Stimulated activated CD8-positive, alpha-beta memory T cell treated with anti-CD3 and anti-CD28 coated beads, Interleukin-12 subunit alpha, Interleukin-12 subunit beta, amount 100 ng/mL, for 4 hours (primary cell): Measurements from ENCODE around the gene VSIR.

ENCODE experiments used
- DNase-seq: peaks from one replicate; pipeline ENCODE4 v3.0.0-alpha.2; 2020; ENCODE audit warnings: low read depth

Gene VSIR

GRCh38 chr10:71763352-71764127 lies 9.8 kb downstream of the VSIR start:
- DNase-seq, result no peak

GRCh38 chr10:71762324-71762723 lies 11.0 kb downstream of the VSIR start:
- DNase-seq, result no peak

- no peak for DNase-seq
These were observed 11.7 kb downstream of the VSIR start for GRCh38 chr10:71761541-71762113.

- no peak for DNase-seq
These were observed 12.2 kb downstream of the VSIR start for GRCh38 chr10:71761105-71761511.

GRCh38 chr10:71757399-71757922 lies 15.9 kb downstream of the VSIR start:
- no peak for DNase-seq

GRCh38 chr10:71756311-71757191 lies 16.8 kb downstream of the VSIR start:
- no peak for DNase-seq

- DNase-seq, result no peak
These were observed 18.0 kb downstream of the VSIR start for GRCh38 chr10:71755179-71755879.

- DNase-seq, result no peak
These were observed 18.8 kb downstream of the VSIR start for GRCh38 chr10:71754562-71754961.

GRCh38 chr10:71753960-71754505 lies 19.3 kb downstream of the VSIR start:
- no peak for DNase-seq

GRCh38 chr10:71753091-71753959 lies 20.0 kb downstream of the VSIR start:
- DNase-seq, result no peak

- DNase-seq, result no peak
These were observed 20.8 kb downstream of the VSIR start for GRCh38 chr10:71752391-71753090.

- DNase-seq, result no peak
These were observed 21.6 kb downstream of the VSIR start for GRCh38 chr10:71751515-71752224.

- DNase-seq, result no peak
These were observed 22.3 kb downstream of the VSIR start for GRCh38 chr10:71750986-71751385.

GRCh38 chr10:71750124-71750841 lies 23.0 kb downstream of the VSIR start:
- DNase-seq, result no peak

GRCh38 chr10:71749396-71749795 lies 23.9 kb downstream of the VSIR start:
- no peak for DNase-seq

GRCh38 chr10:71748671-71749191 lies 24.6 kb downstream of the VSIR start:
- peak; percentile 48 for DNase-seq

GRCh38 chr10:71747551-71748523 lies 25.5 kb downstream of the VSIR start:
- no peak for DNase-seq
